ENCODE measurements around the gene CLN5.

CLN5 gene

GRCh38 chr13:76944456-76944855 is 47.4 kb upstream of the CLN5 start:
- Histone ChIP-seq H3K4me3 (ENCODE audit: low read depth, low read length, poor library complexity, severe bottlenecking) (no peak overlapping the region), H3K9ac (ENCODE audit: low read length) (no peak overlapping the region), H4K20me1 (ENCODE audit: insufficient read depth, low read length) (no peaks in the 10 kb centered on the region), H3K9me3 (ENCODE audit: low read length) (no peaks in the 10 kb centered on the region), H3K27ac (ENCODE audit: low read depth, low read length, poor library complexity, severe bottlenecking) (no peak overlapping the region), H3F3A (ENCODE audit: insufficient read depth, low read length) (no peaks in the 10 kb centered on the region), H3K4me1 (ENCODE audit: insufficient read depth, low read length, severe bottlenecking) (no peaks in the 10 kb centered on the region), H3K79me2 (ENCODE audit: insufficient read depth, low read length) (no peaks in the 10 kb centered on the region), H2AFZ (ENCODE audit: low read length) (no peak overlapping the region), H3K36me3 (ENCODE audit: insufficient read depth, low read length) (no peaks in the 10 kb centered on the region), H3K4me2 (ENCODE audit: low read length) (no peak overlapping the region), H3K27me3 (ENCODE audit: insufficient read depth, low read length) (no peaks in the 10 kb centered on the region), H3K9me2 (ENCODE audit: low read depth, low read length) (no peaks in the 10 kb centered on the region)
- TF ChIP-seq, protein P1, sequence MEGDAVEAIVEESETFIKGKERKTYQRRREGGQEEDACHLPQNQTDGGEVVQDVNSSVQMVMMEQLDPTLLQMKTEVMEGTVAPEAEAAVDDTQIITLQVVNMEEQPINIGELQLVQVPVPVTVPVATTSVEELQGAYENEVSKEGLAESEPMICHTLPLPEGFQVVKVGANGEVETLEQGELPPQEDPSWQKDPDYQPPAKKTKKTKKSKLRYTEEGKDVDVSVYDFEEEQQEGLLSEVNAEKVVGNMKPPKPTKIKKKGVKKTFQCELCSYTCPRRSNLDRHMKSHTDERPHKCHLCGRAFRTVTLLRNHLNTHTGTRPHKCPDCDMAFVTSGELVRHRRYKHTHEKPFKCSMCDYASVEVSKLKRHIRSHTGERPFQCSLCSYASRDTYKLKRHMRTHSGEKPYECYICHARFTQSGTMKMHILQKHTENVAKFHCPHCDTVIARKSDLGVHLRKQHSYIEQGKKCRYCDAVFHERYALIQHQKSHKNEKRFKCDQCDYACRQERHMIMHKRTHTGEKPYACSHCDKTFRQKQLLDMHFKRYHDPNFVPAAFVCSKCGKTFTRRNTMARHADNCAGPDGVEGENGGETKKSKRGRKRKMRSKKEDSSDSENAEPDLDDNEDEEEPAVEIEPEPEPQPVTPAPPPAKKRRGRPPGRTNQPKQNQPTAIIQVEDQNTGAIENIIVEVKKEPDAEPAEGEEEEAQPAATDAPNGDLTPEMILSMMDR (IDR thresholded peaks at IDR 0.05; ENCODE audit: low read length): no peak

- Histone ChIP-seq H3K36me3 (ENCODE audit: insufficient read depth, low read length) (no peaks in the 10 kb centered on the region), H3K27me3 (ENCODE audit: insufficient read depth, low read length) (no peaks in the 10 kb centered on the region), H3K9me2 (ENCODE audit: low read depth, low read length) (no peaks in the 10 kb centered on the region), H4K20me1 (ENCODE audit: insufficient read depth, low read length) (no peaks in the 10 kb centered on the region), H2AFZ (ENCODE audit: low read length) (no peak within 1 kb of the TSS), H3K27ac (ENCODE audit: low read depth, low read length, poor library complexity, severe bottlenecking) (no peak within 1 kb of the TSS), H3K4me2 (ENCODE audit: low read length) (no peak within 1 kb of the TSS), H3K9ac (ENCODE audit: low read length) (no peak within 1 kb of the TSS), H3K79me2 (ENCODE audit: insufficient read depth, low read length) (no peaks in the 10 kb centered on the region), H3F3A (ENCODE audit: insufficient read depth, low read length) (no peaks in the 10 kb centered on the region), H3K4me1 (ENCODE audit: insufficient read depth, low read length, severe bottlenecking) (no peaks in the 10 kb centered on the region), H3K4me3 (ENCODE audit: low read depth, low read length, poor library complexity, severe bottlenecking) (no peak within 1 kb of the TSS), H3K9me3 (ENCODE audit: low read length) (no peaks in the 10 kb centered on the region)
- TF ChIP-seq EZH2 (IDR thresholded peaks at IDR 0.05; ENCODE audit: borderline replicate concordance, low read length): no peak
- TF ChIP-seq, protein P1 (IDR thresholded peaks at IDR 0.05; ENCODE audit: low read length): no peak
These were observed 43.7 kb upstream of the CLN5 start, which contains the start of gene ACOD1 for GRCh38 chr13:76948149-76948548. Gene ACOD1, plus strand, starts transcription at chr13:76948511. Its CDS starts 48 bp downstream, at chr13:76948559.

DNA sequence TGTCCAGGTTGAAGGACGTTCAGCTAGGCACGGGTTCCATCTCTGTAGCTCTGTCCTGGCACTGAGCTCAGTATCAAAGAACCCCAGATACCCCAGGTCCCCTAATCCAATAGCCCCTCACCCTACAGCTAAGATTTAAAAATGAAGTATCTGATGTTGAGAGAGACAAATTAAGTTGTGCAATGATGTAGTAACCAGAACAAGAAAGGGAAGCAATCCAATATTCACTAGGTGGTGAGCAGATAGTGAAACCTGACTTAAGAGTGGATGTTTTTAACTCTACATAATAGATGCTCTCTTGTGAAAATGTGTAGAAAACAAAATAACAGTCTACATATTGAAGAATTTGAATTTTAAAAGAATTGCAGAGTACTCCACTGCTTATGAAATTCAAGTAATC is 41.8 kb upstream of the CLN5 start:
- Histone ChIP-seq H3K9me2 (ENCODE audit: low read depth, low read length) (no peaks in the 10 kb centered on the region), H3K9ac (ENCODE audit: low read length) (no peak overlapping the region), H3K27ac (ENCODE audit: low read depth, low read length, poor library complexity, severe bottlenecking) (no peak overlapping the region), H2AFZ (ENCODE audit: low read length) (no peak overlapping the region), H3K9me3 (ENCODE audit: low read length) (no peaks in the 10 kb centered on the region), H4K20me1 (ENCODE audit: insufficient read depth, low read length) (no peaks in the 10 kb centered on the region), H3F3A (ENCODE audit: insufficient read depth, low read length) (no peaks in the 10 kb centered on the region), H3K4me2 (ENCODE audit: low read length) (no peak overlapping the region), H3K4me3 (ENCODE audit: low read depth, low read length, poor library complexity, severe bottlenecking) (no peak overlapping the region), H3K79me2 (ENCODE audit: insufficient read depth, low read length) (no peaks in the 10 kb centered on the region), H3K36me3 (ENCODE audit: insufficient read depth, low read length) (no peaks in the 10 kb centered on the region), H3K4me1 (ENCODE audit: insufficient read depth, low read length, severe bottlenecking) (no peaks in the 10 kb centered on the region), H3K27me3 (ENCODE audit: insufficient read depth, low read length) (no peaks in the 10 kb centered on the region)
- TF ChIP-seq, protein P1 (IDR thresholded peaks at IDR 0.05; ENCODE audit: low read length): no peak
- TF ChIP-seq EZH2 (IDR thresholded peaks at IDR 0.05; ENCODE audit: borderline replicate concordance, low read length): no peak

Data from OCI-LY1 (cell line).